Motor neuron (in vitro differentiated cells): ENCODE results near the gene SYT8. TPM values are rescaled to one million over a fixed set of nuclear protein-coding genes. Genes with fewer than 3 reads are reported as not detected.

Experiments
- total RNA-seq, 8 experiments: library from RNA; unstranded; fragments of 300-600 nt; gene quantifications; 2 replicates each; pipeline versions ENCODE4 v1.2.3 to v1.2.4, GENCODE V29; 2022

Gene SYT8
- total RNA-seq, 8 experiments from 2014 or later, result 0.27 to 2.0 (median 0.66) TPM; not detected in 3

Other genes starting within 250 kb of the SYT8 start
- gene KRTAP5-1, start 249.7 kb upstream of the SYT8 start, total RNA-seq, result 1 to 10 TPM in 5 of 8 experiments, under 1 TPM in 2, not detected in 1; 0.49 to 3.9 (median 2.6) TPM
- gene KRTAP5-2, start 236.7 kb upstream of the SYT8 start, total RNA-seq, result 1 to 10 TPM in 4 of 8 experiments, under 1 TPM in 3, not detected in 1; 0.54 to 5.2 (median 2.5) TPM
- under 1 TPM in 1 of 8 experiments, not detected in 7; 0.29 TPM for gene KRTAP5-3, start 226.5 kb upstream of the SYT8 start, total RNA-seq
- under 1 TPM in 3 of 8 experiments, not detected in 5; 0.25 to 0.41 (median 0.33) TPM for gene KRTAP5-4, start 212.9 kb upstream of the SYT8 start, total RNA-seq
- gene KRTAP5-5, start 205.2 kb upstream of the SYT8 start, total RNA-seq, result not detected
- not detected for gene KRTAP5-6, start 137.8 kb upstream of the SYT8 start, total RNA-seq
- 1 to 10 TPM in 3 of 8 experiments, under 1 TPM in 5; 0.31 to 3.1 (median 0.73) TPM for gene IFITM10, start 84.4 kb upstream of the SYT8 start, total RNA-seq
- gene CTSD, start 71.1 kb upstream of the SYT8 start, total RNA-seq, result 100 to 1,000 TPM in 4 of 8 experiments, 10 to 100 TPM in 4; 59.3 to 718 (median 107) TPM
- gene TNNI2, start 4.0 kb downstream of the SYT8 start, total RNA-seq, result under 1 TPM in 1 of 8 experiments, not detected in 7; 0.43 TPM
- gene LSP1, start 18.1 kb downstream of the SYT8 start, total RNA-seq, result 10 to 100 TPM in 1 of 8 experiments, 1 to 10 TPM in 3, under 1 TPM in 4; 0.05 to 12.9 (median 0.88) TPM
- gene PRR33, start 56.9 kb downstream of the SYT8 start, total RNA-seq, result 1 to 10 TPM in 1 of 8 experiments, under 1 TPM in 5, not detected in 2; 0.13 to 1.1 (median 0.25) TPM
- gene TNNT3, start 84.7 kb downstream of the SYT8 start, total RNA-seq, result 10 to 100 TPM in 2 of 8 experiments, 1 to 10 TPM in 1, under 1 TPM in 2, not detected in 3; 0.11 to 25.9 (median 3.6) TPM
- 10 to 100 TPM in 6 of 8 experiments, 1 to 10 TPM in 2; 7.1 to 91.9 (median 23.2) TPM for gene MRPL23, start 112.3 kb downstream of the SYT8 start, total RNA-seq
- gene H19, start 162.9 kb downstream of the SYT8 start, total RNA-seq, result 100 to 1,000 TPM in 2 of 8 experiments, 10 to 100 TPM in 4, 1 to 10 TPM in 2; 4.3 to 583 (median 16.5) TPM